SK-N-MC (cell line): ENCODE results near the gene NAA10.

ENCODE experiments used
- EZH2 ChIP-seq: fragments of 200-600 bp; sonication (generic); IDR thresholded peaks from one replicate; pipeline ENCODE4 v1.6.1; 2017; ENCODE audit warnings: antibody characterized with exemption
- POLR2AphosphoS5 ChIP-seq: IDR thresholded peaks from 2 replicates; pipeline ENCODE4 v1.6.1; 2012; ENCODE audit warnings: mild to moderate bottlenecking, low read depth, low read length, borderline replicate concordance

- TF ChIP-seq POLR2AphosphoS5 = no peak
- TF ChIP-seq EZH2 = no peak
Observed at GRCh38 chrX:153879741-153880439, 54.9 kb downstream of the NAA10 start.
